GM21529 (cell line): ENCODE results near the gene MIEF1.

ENCODE experiments used
- ATAC-seq: cut with Tn5 transposase; IDR thresholded peaks from one replicate; pipeline ENCODE4 v1.9.1; 2021; ENCODE audit not compliant: unreplicated experiment

Gene MIEF1

DNA sequence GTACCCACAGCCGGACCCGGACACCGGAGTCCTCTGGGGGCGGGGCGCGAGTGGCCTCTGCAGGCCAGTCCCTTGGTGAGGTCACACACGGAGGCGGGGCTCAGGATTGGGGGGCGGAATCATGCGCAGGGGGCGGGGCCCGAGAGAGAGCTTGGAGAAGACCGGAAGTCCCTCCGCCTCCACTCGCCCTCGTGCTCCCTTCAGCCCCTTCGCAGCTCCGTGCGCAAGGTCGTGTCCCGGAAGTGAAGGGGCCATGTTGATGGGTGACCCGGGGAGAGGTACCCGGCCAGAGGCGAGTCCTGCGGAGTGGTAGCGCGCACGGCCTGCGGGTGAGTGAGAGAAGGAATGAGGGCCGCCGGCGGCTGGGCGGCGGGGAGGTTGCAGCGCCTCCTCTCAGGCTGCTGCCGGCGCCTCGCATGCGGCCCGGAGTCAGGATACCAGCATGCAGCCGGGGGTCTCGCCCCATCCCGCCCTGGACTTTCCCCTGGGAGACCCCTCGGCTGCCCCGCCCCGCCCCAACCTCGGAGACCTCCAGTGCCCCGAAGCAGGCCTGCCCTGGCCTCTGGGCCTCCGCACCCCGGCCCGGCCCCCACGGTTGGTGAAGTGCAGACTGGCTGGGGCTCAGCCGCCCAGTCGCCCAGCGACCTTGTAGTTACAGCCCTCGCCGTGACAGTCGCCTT lies at the start of gene MIEF1:
Gene MIEF1, plus strand, starts transcription at position 182 of the 680 bp plus-strand sequence. CDS start 9,005 bp downstream, outside the sequence.
- ATAC-seq: peak; percentile 94

DNA sequence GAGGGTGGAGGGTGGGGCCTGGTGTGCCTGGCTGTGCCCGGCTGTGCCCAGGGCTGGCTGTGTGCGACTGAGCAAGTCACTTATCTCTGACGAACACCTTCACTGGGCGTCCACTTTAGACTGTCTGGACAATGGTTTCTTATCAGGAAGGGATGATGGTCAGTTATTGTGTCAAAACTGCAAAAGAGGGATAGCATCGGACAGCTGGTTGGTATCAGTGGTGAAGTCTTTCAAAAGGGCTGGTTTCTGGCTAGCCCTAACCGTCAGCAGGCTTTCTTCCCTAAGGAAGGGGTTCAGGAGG lies 49.4 kb upstream of the MIEF1 start:
- no peak for ATAC-seq

DNA sequence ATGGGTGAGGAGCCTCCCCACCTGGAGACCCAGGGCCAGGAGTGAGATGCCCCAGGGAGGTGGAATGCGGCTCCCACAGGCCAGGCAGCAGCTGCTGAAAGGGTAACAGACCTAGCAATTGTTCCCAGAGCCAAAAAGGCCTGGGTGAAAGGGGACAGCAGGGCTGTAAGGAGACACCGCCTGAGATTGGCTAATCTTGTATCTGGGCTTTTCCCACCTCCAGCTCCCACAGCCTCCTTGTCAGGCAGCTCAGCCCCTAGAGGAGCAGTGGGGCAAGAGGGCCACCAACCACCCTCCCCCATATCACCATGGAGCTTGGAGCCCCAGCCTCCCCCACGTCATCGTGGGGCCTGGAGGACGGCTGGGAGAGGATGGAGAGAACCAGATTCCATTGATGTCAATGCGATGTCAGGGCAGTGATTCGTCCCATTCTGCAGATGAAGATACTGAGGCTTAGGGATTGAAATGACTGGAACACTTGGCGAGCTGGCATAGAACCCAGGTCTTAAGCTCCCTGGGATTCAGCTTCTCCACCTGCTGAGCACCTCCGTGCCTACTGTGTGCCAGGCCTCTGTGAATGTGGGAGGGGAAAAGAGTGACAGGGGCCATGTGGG lies 48.2 kb upstream of the MIEF1 start:
- ATAC-seq: no peak

DNA sequence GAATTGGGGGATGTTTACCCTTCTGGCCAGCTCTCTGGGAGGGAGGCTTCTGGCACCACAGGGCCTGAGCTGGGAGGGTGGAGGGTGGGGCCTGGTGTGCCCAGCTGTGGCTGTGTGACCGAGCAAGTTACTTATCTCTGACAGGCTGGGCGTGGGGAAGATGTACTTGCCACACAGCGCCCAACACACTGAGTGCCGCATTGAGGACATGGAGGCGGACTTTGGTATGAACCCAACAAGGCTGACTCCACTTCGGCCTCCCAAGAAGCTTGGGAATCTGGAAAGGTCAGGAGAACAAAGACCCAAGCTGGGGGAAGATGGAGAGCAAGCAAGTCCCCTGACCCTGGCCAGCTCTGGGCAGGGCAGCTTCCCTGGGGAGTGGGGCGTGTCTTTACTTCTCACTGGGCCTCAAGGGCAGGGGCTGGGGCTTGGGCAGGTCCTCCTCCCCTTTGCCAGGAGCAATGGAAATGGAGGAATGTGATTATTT lies 47.7 kb upstream of the MIEF1 start:
- ATAC-seq: no peak

DNA sequence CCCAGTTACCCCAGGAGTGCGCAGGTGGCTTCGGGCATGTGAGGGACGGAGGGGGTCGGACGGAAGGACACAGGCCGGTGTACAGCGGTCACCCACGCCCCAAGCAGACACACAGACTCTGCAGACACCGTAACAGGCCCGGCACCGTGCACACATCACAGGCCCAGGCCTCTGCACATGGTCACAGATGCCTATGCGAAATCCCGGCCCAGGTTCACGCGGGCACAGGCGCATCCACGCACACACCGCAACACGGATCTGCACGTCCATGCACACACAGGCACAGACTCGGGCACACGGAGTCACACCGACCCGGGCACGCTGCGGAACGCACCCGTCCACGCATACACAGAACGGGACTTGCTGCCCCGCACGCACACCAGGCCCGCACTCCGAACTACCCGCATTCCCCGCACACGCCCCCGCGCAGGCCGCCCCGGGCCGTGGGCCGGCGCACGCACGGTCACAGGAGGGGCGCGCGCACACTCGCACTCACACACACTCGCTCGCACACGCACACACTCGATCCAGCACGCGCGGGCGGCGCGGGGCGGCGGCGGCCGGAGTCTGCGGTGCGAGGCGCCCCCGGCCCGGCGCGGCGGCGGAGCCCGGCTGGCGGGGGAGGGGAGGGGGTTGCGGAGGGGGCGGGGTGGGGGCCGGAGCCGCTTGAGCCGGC lies 45.4 kb upstream of the MIEF1 start, which contains the start of gene MGAT3:
Gene MGAT3, plus strand, starts transcription at position 491 of the 676 bp plus-strand sequence. CDS start 30,336 bp downstream, outside the sequence.
- ATAC-seq: no peak

DNA sequence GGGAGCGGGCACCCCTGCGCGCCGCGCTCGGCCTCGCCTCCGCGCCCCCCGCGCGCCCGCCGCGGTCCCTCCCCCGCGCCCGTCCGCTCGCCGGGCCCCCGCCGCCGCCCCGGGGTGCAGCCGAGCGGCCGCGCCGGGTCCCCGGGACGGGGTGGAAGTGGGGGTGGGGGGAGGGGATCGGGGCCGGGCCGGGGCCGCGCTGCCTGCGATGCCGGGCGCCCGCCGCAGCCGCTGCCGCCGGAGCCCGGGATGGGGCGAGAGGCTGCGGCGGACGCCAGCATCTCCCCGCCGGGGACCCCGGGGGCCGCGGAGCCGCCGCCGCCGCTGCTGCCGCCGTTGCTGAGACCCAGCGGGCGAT lies 44.9 kb upstream of the MIEF1 start:
- ATAC-seq: no peak

DNA sequence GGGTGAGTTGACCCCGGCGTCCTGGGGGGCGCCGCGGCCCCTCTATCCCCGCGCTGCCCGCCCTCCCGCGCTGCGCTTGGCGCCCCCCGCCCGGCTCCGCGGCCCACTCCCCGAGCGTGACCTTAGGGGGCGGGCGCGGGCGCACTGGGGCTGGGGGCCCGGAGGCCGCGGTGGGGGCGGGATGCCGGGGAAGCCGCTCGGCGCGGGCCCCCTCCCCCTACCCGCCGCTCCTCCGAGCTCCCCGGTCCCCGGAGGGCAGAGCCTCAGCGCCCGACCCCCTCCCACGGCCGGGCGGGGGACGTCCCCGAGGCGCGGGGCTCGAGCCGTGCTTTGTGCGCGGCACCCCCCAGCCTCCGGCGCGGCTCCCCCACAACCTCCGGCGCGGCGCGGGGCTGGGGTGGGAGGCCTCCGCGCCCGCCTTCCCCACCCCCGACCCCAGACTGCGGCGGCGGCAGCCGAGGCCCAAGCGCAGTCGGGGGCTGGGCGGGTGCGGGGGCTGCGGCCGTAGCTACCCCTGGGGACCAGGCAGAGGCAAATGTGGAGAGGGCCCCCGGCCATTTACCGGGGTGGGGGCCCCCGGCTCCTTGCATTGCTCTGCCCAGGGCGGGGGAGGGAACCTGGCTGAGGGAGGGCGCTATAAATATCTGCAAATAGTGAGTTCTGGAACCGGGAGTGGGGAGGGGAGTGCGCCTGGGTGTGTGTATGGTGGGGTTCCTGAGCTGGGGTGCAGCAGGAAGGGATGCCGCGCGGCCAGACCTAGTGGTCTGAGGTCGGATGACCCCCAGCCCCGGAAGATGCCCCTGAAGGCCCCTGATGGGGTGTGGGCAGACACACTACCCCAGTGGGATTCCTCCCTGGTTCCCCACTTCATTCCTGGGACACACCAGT lies 44.3 kb upstream of the MIEF1 start:
- no peak for ATAC-seq

DNA sequence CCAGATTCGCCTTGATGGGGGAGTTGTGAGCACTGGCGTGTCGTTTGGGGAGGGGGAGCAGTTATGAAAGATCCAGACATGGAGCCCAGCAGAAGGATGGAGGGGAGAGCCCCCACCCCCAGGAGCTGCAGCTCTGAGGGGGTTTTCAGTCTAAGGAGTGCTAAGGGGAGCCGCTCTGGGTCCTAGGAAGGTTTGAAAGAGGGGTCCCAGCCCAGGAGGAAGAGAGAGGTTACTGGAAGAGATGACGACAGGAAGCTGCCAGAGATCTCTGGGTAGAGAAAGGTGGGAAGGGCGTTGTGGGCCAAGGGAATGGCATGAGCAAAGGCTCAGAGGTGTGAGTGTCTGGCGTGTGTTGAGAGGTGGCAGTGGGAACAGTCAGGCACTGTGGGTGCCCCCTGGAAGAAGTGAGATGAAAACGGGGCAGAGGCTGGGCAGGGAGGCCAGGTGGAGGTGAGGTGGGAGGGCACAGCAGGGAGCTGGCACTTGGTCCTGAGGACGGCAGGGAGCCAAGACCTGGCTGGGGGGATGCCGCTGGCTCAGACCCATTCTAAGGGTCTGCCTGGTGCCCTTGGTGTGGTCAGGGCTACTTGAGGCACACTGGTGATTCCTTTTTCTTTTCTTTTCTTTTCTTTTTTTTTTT lies 43.5 kb upstream of the MIEF1 start:
- ATAC-seq: no peak

DNA sequence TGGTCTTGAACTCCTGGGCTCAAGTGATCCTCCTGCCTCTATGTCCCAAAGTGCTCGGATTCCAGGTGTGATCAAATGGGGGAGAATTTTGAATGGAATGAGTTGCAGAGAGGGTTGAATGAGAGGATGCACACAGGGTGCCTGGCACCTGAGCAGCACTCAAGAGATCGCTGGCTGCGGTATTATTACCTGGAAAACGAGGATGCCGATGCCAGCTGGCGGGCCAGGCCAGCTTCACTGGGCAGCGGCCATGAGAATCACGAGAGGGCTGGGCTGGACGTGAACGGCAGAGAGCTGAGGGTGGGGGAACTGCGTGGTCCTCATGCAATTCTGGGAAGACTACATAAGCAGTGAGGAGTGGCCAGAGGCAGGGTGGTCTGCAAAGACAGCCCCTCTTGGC lies 42.4 kb upstream of the MIEF1 start:
- no peak for ATAC-seq

DNA sequence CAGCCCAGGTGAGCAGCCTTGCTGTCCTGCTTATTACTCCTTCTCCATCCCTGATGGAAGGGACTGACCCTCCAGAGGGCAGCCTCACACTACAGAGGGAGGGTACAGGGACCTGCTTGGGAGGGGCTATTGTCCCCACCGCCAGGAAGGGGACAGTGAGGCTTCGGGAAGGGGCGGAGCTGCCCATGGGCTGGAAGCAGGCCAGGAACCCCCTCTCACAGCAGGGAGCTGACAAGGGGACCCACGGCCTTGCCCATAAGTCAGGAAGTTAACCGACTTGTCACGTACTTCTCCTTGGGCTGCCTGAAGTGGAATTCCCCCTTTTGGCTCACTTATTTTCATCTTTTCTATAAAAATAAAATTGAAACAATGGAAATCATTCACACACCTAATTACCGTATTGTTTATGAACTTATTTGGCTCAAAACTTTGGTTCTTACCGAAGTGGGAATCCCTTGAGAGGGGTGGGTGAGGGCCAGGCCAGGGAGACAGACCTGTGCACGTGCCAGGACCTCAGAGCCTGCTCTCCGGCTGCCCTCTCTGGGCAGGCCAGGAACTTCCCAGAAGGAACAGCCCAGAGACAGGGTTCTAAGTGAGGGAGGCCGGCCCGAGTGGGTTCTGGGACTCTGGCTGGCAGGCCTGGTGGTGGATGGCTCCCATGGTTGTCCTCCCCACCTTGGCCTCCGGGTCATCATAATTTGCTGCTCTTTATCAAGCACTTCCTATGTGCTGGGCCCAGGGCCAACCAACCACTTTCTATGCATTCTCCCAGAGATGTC lies 39.5 kb upstream of the MIEF1 start:
- ATAC-seq: no peak

DNA sequence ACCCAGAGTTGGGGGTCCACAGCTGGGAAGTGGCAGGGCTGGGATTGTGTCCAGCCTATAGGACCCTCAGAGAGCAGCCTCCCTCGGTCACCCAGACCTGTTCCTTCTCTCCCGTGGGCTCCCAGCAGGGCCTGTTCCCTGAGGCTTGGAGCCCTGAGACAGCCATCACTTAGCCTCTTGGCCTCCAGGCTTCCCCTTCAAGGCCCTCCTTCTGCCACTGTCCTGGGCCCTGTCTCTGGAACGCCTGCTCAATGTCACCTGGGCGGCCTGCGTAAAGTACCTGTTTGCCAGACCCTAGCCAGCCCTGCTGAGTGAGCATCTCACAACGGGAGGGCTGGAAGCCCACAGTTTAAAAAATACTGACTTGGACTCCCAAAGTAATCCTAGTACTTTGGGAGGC lies 38.8 kb upstream of the MIEF1 start:
- no peak for ATAC-seq

DNA sequence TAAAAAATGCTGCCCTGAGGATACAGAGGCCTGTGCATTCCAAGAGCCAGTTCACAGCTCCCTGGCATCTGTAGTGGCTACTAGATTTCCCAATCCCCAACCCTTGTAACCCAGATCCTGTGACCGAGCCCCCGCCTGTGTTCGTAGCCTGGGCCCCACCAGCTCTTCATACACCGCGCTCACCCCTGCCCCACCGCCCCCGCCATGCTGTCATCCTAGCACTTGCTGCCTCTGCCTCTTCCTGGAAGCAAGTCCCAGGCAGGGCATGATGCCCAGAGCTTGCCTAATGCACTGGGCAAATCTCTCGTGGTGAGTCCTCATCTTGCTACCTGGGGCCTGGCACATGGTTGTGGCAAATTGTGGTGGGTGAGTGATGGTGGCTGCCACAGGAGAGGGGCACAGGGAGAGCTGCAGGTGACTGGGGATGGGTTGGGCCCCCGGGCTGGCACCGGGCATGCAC lies 38.1 kb upstream of the MIEF1 start:
- no peak for ATAC-seq

DNA sequence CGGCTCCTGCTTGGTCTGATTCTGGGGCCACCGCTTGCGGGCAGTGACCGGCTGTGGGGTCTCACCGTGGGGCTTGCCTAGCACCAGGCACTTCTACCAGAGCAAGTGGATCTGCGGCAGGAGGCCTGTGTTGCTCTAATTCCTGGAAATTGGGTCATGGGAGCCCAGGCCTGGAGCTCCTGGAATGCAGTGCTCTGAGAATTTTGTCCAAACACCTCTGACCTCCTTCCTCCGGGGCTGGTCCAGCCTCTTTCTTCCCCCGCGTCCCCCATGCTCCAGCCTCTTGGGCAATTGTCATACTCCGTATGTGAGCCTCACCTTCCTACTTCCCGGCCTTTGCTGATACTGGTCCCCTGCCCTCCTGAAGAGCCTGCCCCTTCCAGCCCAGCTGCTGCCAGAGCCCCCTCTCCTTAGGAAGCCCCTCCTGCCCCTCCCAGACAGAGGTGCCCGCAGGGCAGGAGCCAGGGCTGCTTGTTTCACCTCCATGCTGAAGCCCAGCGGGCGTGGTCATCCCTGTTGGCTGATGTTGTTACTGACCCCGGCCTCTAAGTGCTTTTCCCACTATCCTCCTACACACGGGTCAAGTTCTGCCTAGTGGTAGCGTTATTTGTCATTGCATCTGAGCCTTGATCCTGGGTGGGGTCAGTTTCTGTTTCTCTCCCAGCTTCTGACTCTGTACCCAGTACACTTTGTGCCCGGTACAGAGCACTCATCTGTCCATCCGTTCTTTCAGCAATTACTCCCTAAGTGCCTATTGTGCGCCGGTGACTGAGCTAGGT lies 35.7 kb upstream of the MIEF1 start:
- ATAC-seq: no peak

DNA sequence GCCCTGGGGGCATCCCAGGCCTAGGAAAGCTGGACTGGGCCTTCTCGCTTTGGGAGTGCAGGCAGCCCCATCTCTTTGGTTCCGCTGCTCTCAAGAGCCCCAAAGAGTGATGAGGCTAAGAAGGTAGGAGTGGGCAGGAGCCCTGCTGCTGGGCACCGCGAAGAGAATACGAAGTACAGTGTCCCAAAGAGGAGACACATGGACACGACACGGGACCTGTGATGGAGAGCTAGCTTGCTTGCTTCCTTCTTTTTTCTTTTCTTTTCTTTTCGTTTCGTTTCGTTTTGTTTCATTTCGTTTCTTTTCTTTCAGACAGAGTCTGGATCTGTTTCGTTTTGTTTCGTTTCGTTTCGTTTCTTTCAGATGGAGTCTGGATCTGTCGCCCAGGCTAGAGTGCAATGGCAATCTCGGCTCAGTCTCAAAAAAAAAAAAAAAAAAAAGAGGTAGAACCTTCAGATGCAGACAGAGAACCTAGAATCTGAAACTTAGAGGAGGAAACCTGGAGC lies 34.6 kb upstream of the MIEF1 start:
- no peak for ATAC-seq

DNA sequence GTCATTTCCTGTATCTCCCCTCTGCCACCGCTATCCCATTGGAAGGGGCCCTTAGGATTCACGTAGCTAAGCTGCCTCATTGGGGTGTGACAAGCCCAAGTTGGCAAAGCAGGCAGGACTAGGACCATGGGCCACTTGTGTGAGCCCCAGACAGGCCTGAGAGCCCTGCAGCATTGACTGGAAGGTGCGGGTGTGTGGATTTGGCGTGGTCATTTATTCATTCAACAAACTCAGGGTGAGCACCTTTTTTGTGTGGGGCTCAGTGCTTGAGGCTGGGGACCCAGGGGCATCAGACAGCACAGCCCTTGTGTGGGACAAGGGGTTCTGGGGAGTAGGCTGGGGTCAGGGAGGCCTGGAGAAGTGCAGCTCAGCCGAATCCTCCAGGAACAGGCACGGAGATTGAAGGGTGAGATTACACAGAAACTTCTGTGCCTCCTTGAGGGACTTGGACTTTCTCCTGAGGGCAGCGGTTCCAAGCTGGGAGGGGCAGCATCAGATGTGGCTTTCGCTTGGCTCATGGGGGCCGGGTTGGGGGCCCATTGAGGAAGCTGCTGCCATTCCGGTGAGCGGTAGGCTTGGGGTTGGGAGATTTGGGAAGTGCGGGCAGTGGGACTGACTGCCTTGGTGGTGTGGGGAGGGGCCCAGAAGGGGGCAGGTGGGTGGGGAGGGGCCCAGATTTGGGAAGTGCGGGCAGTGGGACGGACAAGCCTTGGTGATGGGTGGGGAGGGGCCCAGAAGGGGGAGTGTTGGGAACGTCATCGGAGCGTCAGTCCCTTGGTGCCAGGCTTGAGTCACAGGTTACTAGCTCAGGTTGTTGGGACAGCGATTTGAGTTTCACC lies 33.4 kb upstream of the MIEF1 start:
- no peak for ATAC-seq

DNA sequence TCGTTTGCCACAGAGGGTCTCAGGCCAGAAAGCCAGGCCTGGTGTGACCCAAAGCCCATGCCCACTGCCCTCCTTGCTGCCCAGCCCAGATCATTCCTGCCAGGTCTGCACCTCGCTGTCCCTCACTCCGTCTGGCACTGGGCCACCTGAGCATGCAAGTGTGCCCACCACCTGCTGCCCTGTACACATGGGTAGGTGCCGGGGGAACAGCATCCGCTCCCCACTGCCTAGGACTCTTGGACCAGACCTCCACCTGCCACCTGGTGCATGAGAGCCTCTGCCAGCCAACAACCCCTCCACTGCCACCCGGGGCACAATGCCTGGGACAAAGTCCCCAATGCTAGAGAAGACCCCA lies 32.8 kb upstream of the MIEF1 start:
- no peak for ATAC-seq

DNA sequence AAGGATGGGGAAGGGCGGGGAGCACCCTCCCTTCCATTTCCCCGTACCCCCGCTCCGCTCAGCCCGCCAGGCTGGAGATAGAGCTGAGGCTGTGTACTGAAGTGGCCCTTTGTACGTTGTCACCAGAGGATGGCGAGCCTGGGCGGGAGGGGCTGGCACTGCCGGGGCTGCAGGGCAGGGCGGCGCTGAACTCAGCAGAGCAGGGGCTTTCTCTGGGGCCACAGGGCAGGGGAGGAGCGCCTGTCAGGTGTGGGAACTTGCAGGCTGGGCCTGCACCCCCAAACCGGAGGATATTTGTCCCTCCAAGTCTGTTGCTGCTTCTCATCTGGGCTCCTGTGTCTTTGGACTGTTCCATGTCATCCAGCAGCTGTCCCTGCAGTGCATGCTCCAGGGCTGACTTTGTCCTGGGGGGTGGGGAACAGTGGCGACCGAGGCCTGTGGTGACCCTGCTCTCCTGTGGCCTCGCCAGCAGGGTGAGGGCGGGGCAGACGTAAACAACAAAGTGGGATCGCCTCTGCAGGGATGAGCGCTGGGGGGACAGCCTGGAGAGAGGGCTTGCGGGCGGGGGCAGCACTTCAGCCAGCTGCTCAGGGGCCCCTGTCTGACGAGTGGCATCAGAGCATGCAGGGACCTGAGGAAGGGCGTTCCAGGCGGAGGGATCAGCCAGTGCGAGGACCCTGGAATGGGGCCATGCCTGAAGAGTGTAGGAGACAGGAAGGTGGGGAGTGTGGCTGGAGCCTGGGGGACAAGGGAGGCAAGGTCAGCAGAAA lies 32.2 kb upstream of the MIEF1 start:
- ATAC-seq: no peak
